Lung (tissue), 16 donors: ENCODE measurements around the gene BRPF3. TPM values are rescaled to one million over a fixed set of nuclear protein-coding genes. Genes with fewer than 3 reads are reported as not detected.

ENCODE experiments used
- ATAC-seq: fragments of 200-7000 bp; cut with Tn5 transposase; one replicate; pipeline ENCODE4 v1.9.1; 2020; ENCODE audit warnings: moderate number of reproducible peaks; ENCODE audit not compliant: insufficient read depth, low FRiP score
- DNase-seq, 3 donors: peaks; one replicate each; pipeline ENCODE4 v3.0.0-alpha.2; 2013 to 2017
- H3K27ac ChIP-seq, 2 donors: one replicate each; pipeline ENCODE4 v1.5.1; 2013; ENCODE audit warnings: mild to moderate bottlenecking in 2 of 2, moderate library complexity in 2 of 2, control low read depth in 1 of 2, inconsistent platforms in 1 of 2, low read depth in 1 of 2, low read length in 1 of 2
- H3K27me3 ChIP-seq, 3 donors: one replicate each; pipeline ENCODE4 v1.5.1; 2013; ENCODE audit warnings: low read length in 2 of 3; ENCODE audit not compliant: control insufficient read depth in 3 of 3, insufficient read depth in 3 of 3
- H3K36me3 ChIP-seq, 4 donors: one replicate each; pipeline ENCODE4 v1.5.1; 2013; ENCODE audit warnings: low read length in 4 of 4, mild to moderate bottlenecking in 1 of 4, moderate library complexity in 1 of 4; ENCODE audit not compliant: control insufficient read depth in 4 of 4, insufficient read depth in 4 of 4
- H3K4me1 ChIP-seq, 5 donors: one replicate each; pipeline ENCODE4 v1.5.1; 2013; ENCODE audit warnings: low read length in 5 of 5, mild to moderate bottlenecking in 2 of 5, moderate library complexity in 1 of 5; ENCODE audit not compliant: control insufficient read depth in 5 of 5, insufficient read depth in 5 of 5
- H3K4me3 ChIP-seq: one replicate; pipeline ENCODE4 v1.5.1; 2013; ENCODE audit warnings: mild to moderate bottlenecking, control low read depth, moderate library complexity
- H3K9ac ChIP-seq, 2 donors: one replicate each; pipeline ENCODE4 v1.5.1; 2013; ENCODE audit warnings: low read length in 2 of 2, control low read depth in 1 of 2; ENCODE audit not compliant: insufficient read depth in 1 of 2
- H3K9me3 ChIP-seq, 4 donors: one replicate each; pipeline ENCODE4 v1.5.1; 2013; ENCODE audit warnings: low read length in 3 of 4, mild to moderate bottlenecking in 1 of 4, moderate library complexity in 1 of 4; ENCODE audit not compliant: control insufficient read depth in 4 of 4, insufficient read depth in 3 of 4
- WGBS, 2 donors: extraction: QIAGEN DNeasy Blood & Tissue Kit; methylation state at CpG; one replicate each; pipeline ENCODE4 v1.1.7; 2013; 5-methylcytosine and 5-hydroxymethylcytosine counted together
- long read RNA-seq, 5 donors: transcript quantifications; one replicate each; lab custom pipeline, GENCODE V29; 2026
- polyA plus RNA-seq, 2 donors: library from polyadenylated mRNA; stranded (reverse); fragments of 200-250 nt; gene quantifications; one replicate each; pipeline ENCODE4 v1.2.1, GENCODE V29; 2013
- total RNA-seq, 2 donors: library from RNA; depleted of rRNA in 1 of 2; stranded (reverse); fragments of >200 nt in 1 of 2; gene quantifications; one replicate each; pipeline ENCODE4 v1.2.1, GENCODE V29; 2014 to 2021
- TF ChIP-seq, protein P1 (sequence below): IDR thresholded peaks from 2 replicates; pipeline ENCODE4 v1.5.1; 2012; ENCODE audit warnings: mild to moderate bottlenecking; ENCODE audit errors: control extremely low read depth, extremely low read depth
- donor health status: control.
- donor health status: control.
- donor health status: Bipolar disorder and iron deficiency.
- donor health status: healthy.
- donor health status: DM: yes; HTN: yes; CAD: no.

BRPF3 gene
- total RNA-seq (10 to 100 TPM; 27.0 to 29.2 TPM), polyA plus RNA-seq (10 to 100 TPM in 1 of 2 donors, 1 to 10 TPM in 1; 7.8 to 13.3 TPM)
- long read RNA-seq, donor 1, partial matches to known transcripts: 8 of 8 reads
- long read RNA-seq, donor 1, other reads (novel, unspliced or antisense): 0 of 8 reads
- long read RNA-seq, donor 2, partial matches to known transcripts: 0 of 1 reads
- long read RNA-seq, donor 2, other reads (novel, unspliced or antisense): 0 of 1 reads
- long read RNA-seq, donor 3, full-length matches to known transcripts: 1 of 1 reads
- long read RNA-seq, donor 3, partial matches to known transcripts: 0 of 1 reads
- long read RNA-seq, donor 3, other reads (novel, unspliced or antisense): 0 of 1 reads
- long read RNA-seq, donor 4, partial matches to known transcripts: 17 of 17 reads
- long read RNA-seq, donor 4, other reads (novel, unspliced or antisense): 0 of 17 reads
- long read RNA-seq, donor 5, full-length matches to known transcripts: 1 of 8 reads
- long read RNA-seq, donor 5, partial matches to known transcripts: 7 of 8 reads
- long read RNA-seq, donor 5, other reads (novel, unspliced or antisense): 0 of 8 reads

DNA sequence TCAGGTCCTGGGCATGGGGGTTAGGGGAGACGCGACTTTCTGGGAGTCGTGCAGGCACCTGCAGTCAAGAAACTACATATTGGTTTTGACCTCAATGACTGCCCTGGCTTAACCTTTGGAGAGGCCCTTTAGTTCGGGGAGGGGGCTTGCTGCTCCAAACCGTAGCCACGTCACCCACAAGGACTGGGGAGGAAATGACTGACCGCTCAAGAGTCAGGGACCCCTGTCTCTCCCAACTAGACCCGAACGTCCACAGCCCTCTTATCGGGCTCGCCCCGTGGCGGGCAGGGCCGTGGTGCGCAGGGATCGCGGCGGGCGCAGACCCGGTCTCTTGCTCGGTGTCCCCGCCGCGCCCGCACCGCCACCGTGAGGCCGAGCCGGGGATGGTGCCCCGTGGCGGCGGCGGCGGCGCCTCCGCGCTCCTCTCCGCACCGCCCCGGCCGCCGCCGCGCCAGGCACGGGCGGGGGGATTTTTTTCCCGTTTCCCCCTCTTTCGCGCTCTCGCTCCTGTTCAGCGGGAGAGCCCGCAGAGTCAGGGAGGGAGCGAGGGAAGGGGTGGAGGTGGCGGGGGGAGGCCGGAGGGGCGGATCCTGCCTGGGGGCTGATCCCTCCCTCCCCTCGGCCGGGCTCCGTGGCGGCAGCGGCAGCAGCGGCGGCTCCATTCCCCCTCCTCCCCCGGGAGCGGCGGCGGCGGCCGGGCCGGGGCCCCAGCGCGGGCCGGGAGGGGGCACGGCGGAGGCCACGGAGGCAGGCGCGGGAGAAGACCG is at the start of gene BRPF3:
TSS of gene BRPF3 (plus strand) at position 632 of the 767 bp plus-strand sequence. CDS start 3,579 bp downstream, outside the sequence.
- TF ChIP-seq, protein P1, sequence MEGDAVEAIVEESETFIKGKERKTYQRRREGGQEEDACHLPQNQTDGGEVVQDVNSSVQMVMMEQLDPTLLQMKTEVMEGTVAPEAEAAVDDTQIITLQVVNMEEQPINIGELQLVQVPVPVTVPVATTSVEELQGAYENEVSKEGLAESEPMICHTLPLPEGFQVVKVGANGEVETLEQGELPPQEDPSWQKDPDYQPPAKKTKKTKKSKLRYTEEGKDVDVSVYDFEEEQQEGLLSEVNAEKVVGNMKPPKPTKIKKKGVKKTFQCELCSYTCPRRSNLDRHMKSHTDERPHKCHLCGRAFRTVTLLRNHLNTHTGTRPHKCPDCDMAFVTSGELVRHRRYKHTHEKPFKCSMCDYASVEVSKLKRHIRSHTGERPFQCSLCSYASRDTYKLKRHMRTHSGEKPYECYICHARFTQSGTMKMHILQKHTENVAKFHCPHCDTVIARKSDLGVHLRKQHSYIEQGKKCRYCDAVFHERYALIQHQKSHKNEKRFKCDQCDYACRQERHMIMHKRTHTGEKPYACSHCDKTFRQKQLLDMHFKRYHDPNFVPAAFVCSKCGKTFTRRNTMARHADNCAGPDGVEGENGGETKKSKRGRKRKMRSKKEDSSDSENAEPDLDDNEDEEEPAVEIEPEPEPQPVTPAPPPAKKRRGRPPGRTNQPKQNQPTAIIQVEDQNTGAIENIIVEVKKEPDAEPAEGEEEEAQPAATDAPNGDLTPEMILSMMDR: peak; percentile 58

DNA sequence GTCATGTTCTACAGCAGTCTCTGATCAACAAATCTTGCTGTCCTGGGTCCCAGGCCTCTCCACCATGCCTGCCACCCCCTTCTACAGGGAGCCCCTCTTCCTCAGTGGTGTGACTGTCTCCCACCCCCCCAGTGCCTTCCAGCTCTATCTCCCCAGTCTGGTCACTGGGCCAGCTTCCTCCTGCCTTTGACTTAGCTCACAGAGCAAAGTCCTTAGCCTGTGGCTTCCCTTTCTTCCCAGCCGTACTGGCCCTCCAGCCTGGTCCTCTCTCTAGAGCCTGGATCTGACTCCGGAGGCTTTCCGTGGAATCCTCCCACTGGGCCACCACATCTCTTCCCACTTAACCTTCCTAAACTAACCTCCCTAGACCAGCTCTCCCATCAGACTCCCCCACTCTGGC is 49.2 kb upstream of the BRPF3 start:
- peaks cover 0 to 11% (median 0%) of the 10 kb centered on the region in 5 donors for H3K4me1 ChIP-seq
- H3K36me3 ChIP-seq: no peaks in the 10 kb centered on the region
- WGBS, 2 donors: 73 to 88% methylated on average over 3 of the region's 3 CpGs
- no peaks in the 10 kb centered on the region for H3K9me3 ChIP-seq
- no peak for ATAC-seq
- H3K27me3 ChIP-seq: no peaks in the 10 kb centered on the region
- H3K4me3 ChIP-seq: no peak overlapping the region
- no peak for DNase-seq
- TF ChIP-seq, protein P1: no peak
- H3K9ac ChIP-seq: no peak overlapping the region
- H3K27ac ChIP-seq: no peak overlapping the region

More for the DNA sequence above, at the start of gene BRPF3:
- DNase-seq (peak; percentile 87 to 91 (median 91)), ATAC-seq (peak; percentile 70)
- Histone ChIP-seq H3K27me3 (no peaks in the 10 kb centered on the region), H3K9me3 (no peaks in the 10 kb centered on the region), H3K36me3 (peaks cover 3 to 20% (median 12%) of the 10 kb centered on the region in 4 donors), H3K27ac (peak within 1 kb of the TSS; percentile 88 to 95), H3K4me1 (peaks cover 3 to 13% (median 7%) of the 10 kb centered on the region in 5 donors), H3K9ac (peak within 1 kb of the TSS; percentile 73 to 85), H3K4me3 (peak within 1 kb of the TSS; percentile 73)
- WGBS, 2 donors: 0 to 1% methylated on average over 45 to 77 of the region's 79 CpGs

DNA sequence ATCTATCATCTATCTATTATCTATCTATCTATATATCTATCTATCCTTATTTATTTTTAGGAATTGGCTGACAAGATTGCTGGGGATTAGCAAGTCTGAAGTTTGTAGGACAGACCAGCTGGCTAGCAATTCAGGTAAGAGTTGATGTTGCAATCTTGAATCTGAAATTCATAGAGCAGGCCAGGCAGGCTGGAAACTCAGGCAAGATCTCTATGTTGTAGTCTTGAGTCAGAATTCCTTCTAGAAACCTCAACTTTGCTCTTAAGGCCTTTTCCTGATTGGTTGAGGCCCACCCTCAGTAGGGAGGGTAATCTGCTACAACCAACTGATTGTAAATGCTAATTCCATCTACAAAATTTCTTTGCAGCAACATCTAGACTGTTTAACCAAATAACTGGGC is 47.1 kb upstream of the BRPF3 start:
- H3K4me1 ChIP-seq: peaks cover 0 to 11% (median 0%) of the 10 kb centered on the region in 5 donors
- no peaks in the 10 kb centered on the region for H3K36me3 ChIP-seq
- no peak overlapping the region for H3K9ac ChIP-seq
- no peak overlapping the region for H3K27ac ChIP-seq
- no peak overlapping the region for H3K4me3 ChIP-seq
- no peaks in the 10 kb centered on the region for H3K9me3 ChIP-seq
- H3K27me3 ChIP-seq: no peaks in the 10 kb centered on the region
- ATAC-seq (no peak), DNase-seq (no peak)
- TF ChIP-seq, protein P1: no peak
